IMR-90 (cell line): ENCODE data around the gene FNBP1L. TPM values are rescaled to one million over a fixed set of nuclear protein-coding genes. Genes with fewer than 3 reads are reported as not detected.

Source experiments
- ATAC-seq: fragments of 200-7000 bp; cut with Tn5 transposase; 2 replicates; pipeline ENCODE4 v1.9.1; 2020; ENCODE audit warnings: low read depth, mild to moderate bottlenecking, moderate library complexity
- BruUV-seq: library from RNA; stranded (reverse); fragments of 400-500 nt; replicated peaks from 2 replicates; lab custom pipeline; 2021; lab: Mats Ljungman, UMichigan
- CTCF ChIA-PET: fragments of 300-600 bp; formaldehyde crosslinking; extraction: SDS; loops from one replicate; lab custom pipeline; 2021; ENCODE audit warnings: antibody characterized with exemption; lab: Yijun Ruan, JAX
- POLR2A ChIA-PET: fragments of 300-600 bp; sonication (Branson Sonifier 250); formaldehyde crosslinking; loops from one replicate; lab custom pipeline; 2022; ENCODE audit warnings: antibody characterized with exemption; ENCODE audit not compliant: unreplicated experiment; lab: Charles Lee
- DNase-seq: peaks from one replicate; pipeline ENCODE4 v3.0.0; 2013
- H2AFZ ChIP-seq: replicated peaks from 2 replicates; pipeline ENCODE3; 2013; ENCODE audit warnings: low read length, mild to moderate bottlenecking; ENCODE audit not compliant: poor library complexity
- H2AK5ac ChIP-seq: 2 replicates; pipeline ENCODE4 v1.6.1; 2013; ENCODE audit warnings: low read depth, low read length, inconsistent platforms
- H2AK9ac ChIP-seq: replicated peaks from 2 replicates; pipeline ENCODE3; 2013; ENCODE audit warnings: mild to moderate bottlenecking, low read depth, low read length, moderate library complexity; ENCODE audit not compliant: poor library complexity
- H2BK120ac ChIP-seq: 2 replicates; pipeline ENCODE4 v1.6.1; 2013; ENCODE audit warnings: low read depth, low read length, inconsistent platforms
- H2BK15ac ChIP-seq: 3 replicates; pipeline ENCODE4 v1.6.1; 2013; ENCODE audit warnings: low read depth, low read length, inconsistent platforms
- H2BK20ac ChIP-seq: 2 replicates; pipeline ENCODE4 v1.6.1; 2013; ENCODE audit warnings: low read depth, mild to moderate bottlenecking, inconsistent platforms, low read length, moderate library complexity
- H2BK5ac ChIP-seq: 2 replicates; pipeline ENCODE4 v1.6.1; 2013; ENCODE audit warnings: mild to moderate bottlenecking, low read depth, low read length, inconsistent platforms; ENCODE audit not compliant: poor library complexity, severe bottlenecking
- H3K14ac ChIP-seq: replicated peaks from 2 replicates; pipeline ENCODE4 v1.6.1; 2013; ENCODE audit warnings: low read depth, low read length, inconsistent platforms
- H3K18ac ChIP-seq: 2 replicates; pipeline ENCODE4 v1.6.1; 2013; ENCODE audit warnings: low read depth, low read length, control low read depth
- H3K23ac ChIP-seq: 2 replicates; pipeline ENCODE4 v1.6.1; 2013; ENCODE audit warnings: low read depth, low read length, inconsistent platforms
- H3K27ac ChIP-seq: 2 replicates; pipeline ENCODE4 v1.5.1; 2013; ENCODE audit warnings: mild to moderate bottlenecking, control low read depth, low read length; ENCODE audit not compliant: insufficient read depth
- H3K27me3 ChIP-seq: 2 replicates; pipeline ENCODE4 v1.6.1; 2013; ENCODE audit warnings: low read length; ENCODE audit not compliant: control insufficient read depth, insufficient read depth
- H3K36me3 ChIP-seq: 2 replicates; pipeline ENCODE4 v1.6.1; 2013; ENCODE audit warnings: low read length, mixed read lengths; ENCODE audit not compliant: control insufficient read depth, insufficient read depth
- H3K4ac ChIP-seq: 2 replicates; pipeline ENCODE4 v1.6.1; 2013; ENCODE audit warnings: low read depth, low read length, inconsistent platforms
- H3K4me1 ChIP-seq: 2 replicates; pipeline ENCODE4 v1.6.1; 2013; ENCODE audit warnings: low read length, mixed read lengths; ENCODE audit not compliant: control insufficient read depth, insufficient read depth
- H3K4me2 ChIP-seq: 2 replicates; pipeline ENCODE4 v1.6.1; 2013; ENCODE audit warnings: low read depth, mild to moderate bottlenecking, control low read depth, low read length, moderate library complexity
- H3K4me3 ChIP-seq: 2 replicates; pipeline ENCODE4 v1.5.1; 2013; ENCODE audit warnings: low read depth, mild to moderate bottlenecking, control low read depth, low read length, moderate library complexity; ENCODE audit not compliant: insufficient read depth
- H3K56ac ChIP-seq: 2 replicates; pipeline ENCODE4 v1.6.1; 2013; ENCODE audit warnings: low read length, inconsistent platforms; ENCODE audit not compliant: insufficient read depth; ENCODE audit errors: extremely low read depth
- H3K79me1 ChIP-seq, 2 experiments: 2 replicates each; pipeline ENCODE4 v1.6.1; 2013; ENCODE audit warnings: low read length in 2 of 2, inconsistent platforms in 1 of 2, low read depth in 1 of 2
- H3K9ac ChIP-seq: 2 replicates; pipeline ENCODE4 v1.6.1; 2013; ENCODE audit warnings: low read depth, low read length, control low read depth
- H3K9me1 ChIP-seq: 2 replicates; pipeline ENCODE4 v1.6.1; 2013; ENCODE audit warnings: low read length, inconsistent platforms; ENCODE audit not compliant: insufficient read depth
- H3K9me3 ChIP-seq: 2 replicates; pipeline ENCODE4 v1.6.1; 2013; ENCODE audit warnings: low read length; ENCODE audit not compliant: control insufficient read depth, insufficient read depth
- H4K20me1 ChIP-seq: 2 replicates; pipeline ENCODE4 v1.6.1; 2013; ENCODE audit warnings: low read length, inconsistent platforms; ENCODE audit not compliant: insufficient read depth
- H4K5ac ChIP-seq: 2 replicates; pipeline ENCODE4 v1.6.1; 2013; ENCODE audit warnings: mild to moderate bottlenecking, low read depth, low read length, control low read depth
- H4K8ac ChIP-seq, 2 experiments: 2 replicates each; pipeline ENCODE4 v1.6.1; 2013; ENCODE audit warnings: low read depth in 2 of 2, low read length in 2 of 2, control low read depth in 1 of 2, inconsistent platforms in 1 of 2
- H4K91ac ChIP-seq: 2 replicates; pipeline ENCODE4 v1.6.1; 2013; ENCODE audit warnings: low read depth, low read length, inconsistent platforms; ENCODE audit not compliant: insufficient read depth
- MAZ ChIP-seq: IDR thresholded peaks from 2 replicates; pipeline ENCODE4 v1.6.1; 2012; ENCODE audit warnings: low read depth, mild to moderate bottlenecking, low read length, improper control_type of control experiment, moderate library complexity, borderline replicate concordance
- RCOR1 ChIP-seq: IDR thresholded peaks from 2 replicates; pipeline ENCODE4 v1.6.1; 2012; ENCODE audit warnings: mild to moderate bottlenecking, low read length, improper control_type of control experiment; ENCODE audit not compliant: insufficient replicate concordance
- WGBS, 2 experiments: methylation state at CpG; one replicate each; pipeline versions ENCODE4 v1.1.5 to v1.1.7; 2013; ENCODE audit warnings: missing lambda C conversion rate in 2 of 2; ENCODE audit not compliant: insufficient read length in 1 of 2; ENCODE audit errors: extremely low coverage in 2 of 2; 5-methylcytosine and 5-hydroxymethylcytosine counted together
- dilution Hi-C: fragments of 300-500 bp; cut with HindIII; formaldehyde crosslinking; loops from one replicate; pipeline ENCODE4 v1.14.3; 2018; ENCODE audit warnings: low sequenced_read_pairs; ENCODE audit not compliant: unreplicated experiment
- in situ Hi-C: fragments of 300-500 bp; cut with MboI; formaldehyde crosslinking; loops from 3 replicates; pipeline ENCODE4 v1.14.3; 2019; ENCODE audit warnings: low sequenced_read_pairs, inconsistent platforms, mixed read lengths
- intact Hi-C: fragments of 100-400 bp; cut with micrococcal nuclease; formaldehyde crosslinking; loops from 2 replicates; pipeline ENCODE4 v1.10.0; 2022
- polyA plus RNA-seq, 3 experiments: library from polyadenylated mRNA; depleted of rRNA; stranded (reverse); fragments of >200 nt; gene quantifications; 2 replicates each; pipeline ENCODE4 v1.2.3, GENCODE V29; 2012; ENCODE audit warnings: low replicate concordance in 1 of 3
- total RNA-seq: library from RNA; depleted of rRNA; stranded (reverse); fragments of >200 nt; gene quantifications from 2 replicates; pipeline ENCODE4 v1.2.3, GENCODE V29; 2012

FNBP1L gene
- total and polyA plus RNA-seq, 2 of the 4 experiments (the other 2 are of a cell fraction) = 9.3 to 15.2 TPM

DNA sequence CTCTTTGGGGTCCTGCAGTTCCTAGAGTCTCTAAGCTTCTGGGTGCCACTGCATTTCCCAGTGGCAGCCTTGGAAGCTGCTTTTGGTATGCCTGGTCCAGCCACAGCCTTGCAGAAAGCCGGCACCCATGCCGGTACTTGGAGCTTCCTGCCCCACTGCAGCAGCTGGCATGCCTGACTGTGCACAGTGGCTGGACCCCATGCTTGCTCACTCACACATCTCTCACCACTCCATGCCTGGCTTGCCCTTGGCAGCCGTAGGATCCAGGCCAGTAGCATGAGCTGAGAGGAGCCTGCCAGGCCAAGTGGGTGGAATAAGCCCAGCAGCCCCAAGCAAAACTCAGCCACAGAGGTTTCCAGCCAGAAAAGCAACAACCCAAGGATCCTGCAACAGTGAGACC lies 20.3 kb upstream of the FNBP1L start:
- Histone ChIP-seq H4K5ac (no peak overlapping the region), H2BK20ac (no peak overlapping the region), H3K4me3 (no peak overlapping the region), H2AFZ (no peak overlapping the region), H3K14ac (no peak overlapping the region), H3K56ac (no peak overlapping the region), H4K91ac (no peak overlapping the region), H2BK120ac (no peak overlapping the region), H3K9me1 (no peaks in the 10 kb centered on the region), H4K20me1 (no peaks in the 10 kb centered on the region), H3K4me2 (no peak overlapping the region), H3K79me1 (no peaks in the 10 kb centered on the region), H3K9ac (no peak overlapping the region), H4K8ac (no peak overlapping the region), H3K36me3 (no peaks in the 10 kb centered on the region), H2AK9ac (no peak overlapping the region), H3K9me3 (peaks cover 4% of the 10 kb centered on the region; the same call in 1 of the 2 replicates), H2BK5ac (no peak overlapping the region), H3K4ac (no peak overlapping the region), H3K18ac (no peak overlapping the region), H3K27ac (no peak overlapping the region), H2BK15ac (no peak overlapping the region), H3K27me3 (peaks cover 8% of the 10 kb centered on the region), H2AK5ac (no peak overlapping the region), H3K4me1 (no peaks in the 10 kb centered on the region), H3K23ac (no peak overlapping the region)
- POLR2A ChIA-PET = no interaction called here
- no peak for TF ChIP-seq RCOR1
- no peak for TF ChIP-seq MAZ
- in situ Hi-C loops (loop anchor here (10.0 kb wide), 1 partner anchor 123 kb away; no protein-coding TSS in a partner anchor), intact Hi-C loops (no loop called here), dilution Hi-C loops (no loop called here)
- WGBS, 2 experiments = 92% methylated on average over 2 of the region's 3 CpGs; no CpG with 5 or more reads in 1 of the 2 experiments
- DNase-seq (no peak), ATAC-seq (no peak)
- CTCF ChIA-PET = interaction anchor here (0.6 kb wide), 1 partner anchor 143 kb away, joined by 3 read pairs; no protein-coding TSS in a partner anchor
- BruUV-seq = no TSS peak
